Ramos (cell line): Measurements from ENCODE around the gene NRIP1.
"Not testable (repeated sequence)": the region's sequence is repeated elsewhere in the genome, so short reads cannot be mapped to it uniquely, and the experiment has no call there.

Source experiments
- in situ Hi-C: fragments of 300-500 bp; cut with MboI; formaldehyde crosslinking; loops from one replicate; pipeline ENCODE4 v1.14.3; 2022; ENCODE audit warnings: low sequenced_read_pairs; ENCODE audit not compliant: unreplicated experiment

Gene NRIP1

DNA sequence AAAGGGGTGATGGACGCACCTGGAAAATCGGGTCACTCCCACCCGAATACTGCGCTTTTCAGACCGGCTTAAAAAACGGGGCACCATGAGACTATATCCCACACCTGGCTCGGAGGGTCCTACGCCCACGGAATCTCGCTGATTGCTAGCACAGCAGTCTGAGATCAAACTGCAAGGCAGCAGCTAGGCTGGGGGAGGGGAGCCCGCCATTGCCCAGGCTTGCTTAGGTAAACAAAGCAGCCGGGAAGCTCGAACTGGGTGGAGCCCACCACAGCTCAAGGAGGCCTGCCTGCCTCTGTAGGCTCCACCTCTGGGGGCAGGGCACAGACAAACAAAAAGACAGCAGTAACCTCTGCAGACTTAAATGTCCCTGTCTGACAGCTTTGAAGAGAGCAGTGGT is 137.5 kb downstream of the NRIP1 start:
- in situ Hi-C loops: not testable (repeated sequence)

DNA sequence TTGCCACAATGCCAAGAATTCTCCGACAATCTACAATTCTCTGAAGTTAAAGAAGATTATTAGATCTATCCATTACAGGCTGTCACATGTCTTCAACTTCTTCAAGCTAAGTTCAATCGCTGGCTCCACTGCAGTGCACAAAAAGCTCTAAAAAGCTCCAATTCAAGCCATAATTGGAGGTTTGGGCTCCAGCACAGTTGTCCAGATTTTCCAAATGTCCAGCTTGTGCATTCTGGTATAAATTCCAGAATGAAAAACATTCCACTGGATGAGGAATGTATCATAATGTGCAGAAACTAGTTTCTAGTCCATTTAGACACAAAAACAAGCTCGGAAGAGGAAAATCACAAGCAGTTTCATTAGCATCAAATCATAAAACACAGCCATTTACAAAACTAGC is 138.6 kb downstream of the NRIP1 start:
- in situ Hi-C loops: no loop called here

GRCh38 chr21:14923468-14923867 is 141.3 kb downstream of the NRIP1 start:
- in situ Hi-C loops: no loop called here

- in situ Hi-C loops: no loop called here
Measured at GRCh38 chr21:14922980-14923379, 141.8 kb downstream of the NRIP1 start.

GRCh38 chr21:14918527-14918926 is 146.3 kb downstream of the NRIP1 start:
- in situ Hi-C loops: no loop called here

DNA sequence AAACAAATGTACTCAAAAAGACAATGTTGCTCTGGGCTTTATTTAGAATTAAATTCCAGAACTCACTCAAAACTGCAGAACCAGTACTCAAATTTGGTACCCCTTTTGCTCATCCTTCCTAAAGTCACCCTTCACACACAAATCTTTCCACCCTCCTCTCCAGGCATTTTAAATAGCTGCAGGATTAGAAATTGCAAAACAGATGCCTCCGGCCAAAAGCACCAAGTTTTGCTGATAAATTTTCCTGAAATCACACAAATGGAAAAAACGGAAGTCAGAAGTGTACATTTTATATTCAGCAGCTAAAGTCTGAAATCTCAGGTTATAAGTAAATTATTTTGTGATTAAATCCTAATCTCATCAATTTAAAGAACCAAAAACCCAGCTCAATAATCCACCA is 147.0 kb downstream of the NRIP1 start:
- in situ Hi-C loops: no loop called here

GRCh38 chr21:14916676-14917141 is 148.1 kb downstream of the NRIP1 start:
- in situ Hi-C loops: no loop called here

DNA sequence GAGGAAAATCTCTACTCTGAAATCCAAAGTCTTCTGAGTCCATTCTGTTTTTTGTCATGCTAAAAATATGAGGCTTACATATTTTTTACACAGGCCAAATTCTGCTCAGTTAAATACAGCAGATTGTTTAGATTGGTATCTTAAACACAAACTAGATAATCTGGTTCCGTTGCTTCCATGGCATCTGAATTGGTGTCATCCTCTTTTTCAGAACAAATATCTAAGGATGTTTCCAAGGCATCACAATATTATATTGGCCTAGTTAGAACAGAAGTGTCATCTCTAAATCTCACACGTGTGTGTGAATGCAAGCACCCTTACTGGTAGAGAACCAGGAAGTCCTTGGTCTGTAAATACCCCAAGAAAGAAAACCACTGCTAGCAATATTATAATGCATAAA is 151.2 kb downstream of the NRIP1 start:
- in situ Hi-C loops: no loop called here

GRCh38 chr21:14911351-14911750 is 153.4 kb downstream of the NRIP1 start:
- in situ Hi-C loops: no loop called here
